ENCODE data around the gene CXADR.

GRCh38 chr21:17597680-17598079, 84.8 kb downstream of the CXADR start:
- TF ChIP-seq CTCF (IDR thresholded peaks at IDR 0.05) (no peak), EZH2 (IDR thresholded peaks at IDR 0.05) (no peak)
